ENCODE results near the gene MALRD1.

Gene MALRD1

GRCh38 chr10:19689231-19689630 lies 640.6 kb downstream of the MALRD1 start:
- no peak for TF ChIP-seq Cebpa-rat (IDR thresholded peaks at IDR 0.05)
- H3K4me2 ChIP-seq = no peak overlapping the region
- H3K9ac ChIP-seq = no peak overlapping the region
- H4K20me1 ChIP-seq = no peaks in the 10 kb centered on the region
- no peak overlapping the region for H3K4me3 ChIP-seq
- H3K27me3 ChIP-seq = no peaks in the 10 kb centered on the region
- H3K27ac ChIP-seq = no peak overlapping the region
- no peaks in the 10 kb centered on the region for H3K36me3 ChIP-seq
- H3K4me1 ChIP-seq = no peaks in the 10 kb centered on the region
- peaks cover 0 to 5% (median 0%) of the 10 kb centered on the region in 11 experiments; a peak in 3 of 22 replicates for H3K9me3 ChIP-seq (replicated peaks in 1 of 11)

GRCh38 chr10:19699299-19699698 lies 650.7 kb downstream of the MALRD1 start:
- H4K20me1 ChIP-seq = no peaks in the 10 kb centered on the region
- H3K27ac ChIP-seq = no peak overlapping the region
- no peak overlapping the region for H3K4me2 ChIP-seq
- H3K4me1 ChIP-seq = no peaks in the 10 kb centered on the region
- H3K9me3 ChIP-seq (replicated peaks in 1 of 11) = no peaks in the 10 kb centered on the region
- no peaks in the 10 kb centered on the region for H3K27me3 ChIP-seq
- TF ChIP-seq Cebpa-rat (IDR thresholded peaks at IDR 0.05) = no peak
- no peaks in the 10 kb centered on the region for H3K36me3 ChIP-seq
- no peak overlapping the region for H3K9ac ChIP-seq
- H3K4me3 ChIP-seq = no peak overlapping the region

DNA sequence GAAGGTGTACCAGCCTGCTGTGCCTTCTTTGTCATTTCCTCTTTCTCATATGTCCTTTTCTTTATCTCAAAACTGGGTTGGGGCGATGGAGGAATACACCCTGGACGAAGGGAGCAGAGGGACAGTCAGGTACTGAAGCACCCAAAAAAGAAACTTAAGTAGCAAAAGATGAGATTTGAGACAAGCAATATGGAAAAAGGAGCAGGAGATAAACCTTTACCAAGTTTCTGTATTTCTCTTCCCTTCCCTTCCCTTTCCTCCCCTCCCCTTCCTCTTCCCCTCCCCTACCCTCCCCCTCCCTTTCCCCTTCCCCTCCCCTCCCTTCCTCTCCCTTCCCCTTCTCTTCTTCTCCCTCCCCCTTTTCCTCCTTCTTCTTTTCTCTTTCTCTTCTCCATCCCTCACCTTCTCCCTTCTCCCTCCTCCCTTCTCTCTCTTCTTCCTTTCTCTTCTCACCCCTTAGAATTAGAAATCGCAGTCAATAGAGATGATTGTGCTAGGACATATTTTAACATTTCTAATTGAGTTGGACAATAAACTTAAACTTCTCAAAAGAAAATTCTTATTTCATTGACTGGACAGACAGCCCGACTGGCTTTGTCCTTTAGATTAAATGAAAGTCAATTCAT lies 652.9 kb downstream of the MALRD1 start:
- no peaks in the 10 kb centered on the region for H3K4me1 ChIP-seq
- no peak overlapping the region for H3K9ac ChIP-seq
- H3K27ac ChIP-seq = no peak overlapping the region
- H3K36me3 ChIP-seq = no peaks in the 10 kb centered on the region
- H3K4me2 ChIP-seq = no peak overlapping the region
- no peak for TF ChIP-seq Cebpa-rat (IDR thresholded peaks at IDR 0.05)
- H4K20me1 ChIP-seq = no peaks in the 10 kb centered on the region
- no peaks in the 10 kb centered on the region for H3K9me3 ChIP-seq (replicated peaks in 1 of 11)
- no peaks in the 10 kb centered on the region for H3K27me3 ChIP-seq
- H3K4me3 ChIP-seq = no peak overlapping the region

DNA sequence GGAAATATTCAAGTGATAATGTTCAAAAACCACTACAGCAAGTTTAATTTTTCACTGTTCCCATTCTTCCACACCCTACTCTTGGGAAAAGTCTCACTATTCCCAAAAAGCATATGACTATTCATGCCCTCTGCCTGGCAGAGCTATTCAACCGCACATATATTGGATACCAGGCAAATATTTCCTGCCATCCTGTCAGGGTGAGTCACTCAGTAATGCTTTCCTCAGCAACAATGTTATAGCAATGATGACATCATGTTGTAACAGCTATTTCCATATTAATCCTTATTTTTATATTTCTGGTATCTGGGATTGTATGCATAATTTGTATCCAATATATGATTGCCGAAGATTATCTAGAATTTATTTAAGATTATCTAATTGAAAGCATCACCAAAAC lies 653.6 kb downstream of the MALRD1 start:
- Histone ChIP-seq H3K4me3 (no peak overlapping the region), H3K4me1 (no peaks in the 10 kb centered on the region), H3K27me3 (no peaks in the 10 kb centered on the region), H3K27ac (no peak overlapping the region), H3K9ac (no peak overlapping the region), H3K36me3 (no peaks in the 10 kb centered on the region), H3K4me2 (no peak overlapping the region), H3K9me3 (replicated peaks in 1 of 11) (no peaks in the 10 kb centered on the region), H4K20me1 (no peaks in the 10 kb centered on the region)
- no peak for TF ChIP-seq Cebpa-rat (IDR thresholded peaks at IDR 0.05)

DNA sequence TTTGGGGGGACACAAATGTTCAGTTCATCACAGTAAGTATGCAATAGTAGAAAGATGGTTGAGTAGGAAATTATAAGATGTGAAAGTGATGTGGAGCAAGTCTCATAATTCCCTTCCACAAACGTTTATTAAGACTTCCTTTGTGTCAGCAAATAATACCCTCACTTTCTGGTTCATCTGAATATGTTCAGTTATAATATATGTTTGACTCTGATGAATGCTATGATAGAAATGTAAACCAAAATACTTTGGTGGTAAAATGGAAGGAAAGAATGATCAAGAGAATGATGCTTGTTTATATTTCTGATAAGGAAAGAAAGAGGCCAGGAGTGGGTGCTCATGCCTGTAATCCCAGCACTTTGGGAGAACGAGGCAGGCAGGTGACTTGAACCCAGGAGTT lies 655.9 kb downstream of the MALRD1 start:
- no peak overlapping the region for H3K27ac ChIP-seq
- no peaks in the 10 kb centered on the region for H3K9me3 ChIP-seq (replicated peaks in 1 of 11)
- H4K20me1 ChIP-seq = no peaks in the 10 kb centered on the region
- H3K36me3 ChIP-seq = no peaks in the 10 kb centered on the region
- no peak overlapping the region for H3K4me3 ChIP-seq
- TF ChIP-seq Cebpa-rat (IDR thresholded peaks at IDR 0.05) = no peak
- no peaks in the 10 kb centered on the region for H3K27me3 ChIP-seq
- H3K4me2 ChIP-seq = no peak overlapping the region
- no peak overlapping the region for H3K9ac ChIP-seq
- H3K4me1 ChIP-seq = no peaks in the 10 kb centered on the region

- no peak for TF ChIP-seq Cebpa-rat (IDR thresholded peaks at IDR 0.05)
- Histone ChIP-seq H3K4me1 (no peaks in the 10 kb centered on the region), H3K9ac (no peak overlapping the region), H3K9me3 (replicated peaks in 1 of 11) (no peaks in the 10 kb centered on the region), H3K27me3 (no peaks in the 10 kb centered on the region), H3K4me3 (no peak overlapping the region), H3K4me2 (no peak overlapping the region), H4K20me1 (no peaks in the 10 kb centered on the region), H3K36me3 (no peaks in the 10 kb centered on the region), H3K27ac (no peak overlapping the region)
These were observed 656.6 kb downstream of the MALRD1 start for GRCh38 chr10:19705250-19705649.

DNA sequence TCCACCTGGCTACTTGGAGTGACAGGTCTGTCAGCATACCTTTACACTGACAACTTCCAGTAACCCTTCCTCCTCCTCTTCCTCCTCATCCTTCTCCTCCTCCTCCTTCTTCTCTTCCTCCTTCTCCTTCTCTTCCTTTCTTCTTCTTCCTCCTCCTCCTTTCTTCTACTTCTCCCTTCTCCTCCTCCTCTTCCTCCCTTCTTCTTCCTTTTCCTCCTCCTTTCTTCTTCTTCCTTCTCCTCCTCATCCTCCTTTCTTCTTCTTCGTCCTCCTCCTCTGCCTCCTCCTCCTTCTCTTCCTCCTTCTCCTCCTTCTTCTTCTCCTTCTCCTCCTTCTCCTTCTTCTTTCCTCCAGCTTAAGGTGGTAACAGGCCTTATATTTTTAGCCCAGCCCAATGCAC lies 658.3 kb downstream of the MALRD1 start:
- TF ChIP-seq Cebpa-rat (IDR thresholded peaks at IDR 0.05) = no peak
- H3K4me2 ChIP-seq = no peak overlapping the region

DNA sequence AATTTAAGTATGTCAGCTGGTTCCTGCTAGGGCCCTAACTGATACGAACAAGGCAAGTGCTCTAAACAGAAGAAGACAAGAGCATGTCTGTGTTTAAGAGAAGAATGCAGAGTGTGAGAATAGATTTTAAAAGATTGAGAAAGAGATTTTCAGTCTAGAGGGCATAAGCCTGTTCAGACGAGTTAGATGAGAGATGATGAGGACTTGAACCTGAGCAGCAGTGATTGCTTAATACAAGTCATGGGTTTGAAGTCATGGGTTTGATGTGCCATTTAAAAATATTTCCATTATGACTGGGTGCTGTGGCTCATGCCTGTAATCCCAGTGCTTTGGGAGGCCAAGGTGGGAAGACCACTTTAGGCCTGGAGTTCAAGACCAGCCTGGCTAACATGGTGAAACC lies 658.8 kb downstream of the MALRD1 start:
- no peaks in the 10 kb centered on the region for H4K20me1 ChIP-seq
- H3K27ac ChIP-seq = no peak overlapping the region
- H3K4me2 ChIP-seq = no peak overlapping the region
- H3K36me3 ChIP-seq = peaks cover 0 to 4% (median 0%) of the 10 kb centered on the region in 11 experiments; a peak in 1 of 22 replicates
- peaks cover 11 to 19% (median 14%) of the 10 kb centered on the region in 11 experiments for H3K9me3 ChIP-seq (replicated peaks in 1 of 11)
- no peak overlapping the region for H3K4me3 ChIP-seq
- H3K27me3 ChIP-seq = no peaks in the 10 kb centered on the region
- no peaks in the 10 kb centered on the region for H3K4me1 ChIP-seq
- no peak overlapping the region for H3K9ac ChIP-seq
- TF ChIP-seq Cebpa-rat (IDR thresholded peaks at IDR 0.05) = no peak

More for the DNA sequence above, 658.3 kb downstream of the MALRD1 start:
- Histone ChIP-seq H3K27ac (no peak overlapping the region), H4K20me1 (no peaks in the 10 kb centered on the region), H3K9me3 (replicated peaks in 1 of 11) (peaks cover 7 to 15% (median 10%) of the 10 kb centered on the region in 11 experiments), H3K4me3 (no peak overlapping the region), H3K9ac (no peak overlapping the region), H3K27me3 (no peaks in the 10 kb centered on the region), H3K4me1 (no peaks in the 10 kb centered on the region), H3K36me3 (peaks cover 0 to 4% (median 0%) of the 10 kb centered on the region in 11 experiments; a peak in 1 of 22 replicates)

GRCh38 chr10:19708031-19708430 lies 659.4 kb downstream of the MALRD1 start:
- Histone ChIP-seq H3K4me1 (no peaks in the 10 kb centered on the region), H3K36me3 (peaks cover 0 to 4% (median 0%) of the 10 kb centered on the region in 11 experiments; a peak in 1 of 22 replicates), H3K4me3 (no peak overlapping the region), H3K9me3 (replicated peaks in 1 of 11) (peaks cover 14 to 26% (median 19%) of the 10 kb centered on the region in 11 experiments), H3K27ac (no peak overlapping the region), H3K9ac (no peak overlapping the region), H3K4me2 (no peak overlapping the region), H4K20me1 (no peaks in the 10 kb centered on the region), H3K27me3 (no peaks in the 10 kb centered on the region)
- TF ChIP-seq Cebpa-rat (IDR thresholded peaks at IDR 0.05) = no peak

DNA sequence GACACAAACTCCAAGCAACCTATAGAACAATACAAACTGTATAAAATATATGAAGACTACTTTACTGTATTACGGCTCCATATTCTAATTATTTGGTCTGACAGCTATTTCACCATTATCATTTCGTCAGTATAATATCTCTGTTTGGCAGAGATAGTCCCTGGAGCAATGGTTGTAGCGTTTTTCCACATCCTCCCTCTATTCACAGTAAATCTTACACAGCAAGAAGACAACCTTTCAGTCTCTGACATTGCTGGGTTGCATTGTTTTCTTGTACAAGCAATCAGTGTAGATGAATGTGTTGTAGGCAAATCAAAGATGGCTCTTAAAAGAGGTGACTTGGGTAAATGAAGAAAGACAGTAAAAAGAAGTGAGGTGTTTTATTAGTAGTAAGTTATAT lies 662.0 kb downstream of the MALRD1 start:
- H3K9ac ChIP-seq = no peak overlapping the region
- no peak for TF ChIP-seq Cebpa-rat (IDR thresholded peaks at IDR 0.05)
- peaks cover 0 to 4% (median 0%) of the 10 kb centered on the region in 11 experiments; a peak in 1 of 22 replicates for H3K36me3 ChIP-seq
- no peaks in the 10 kb centered on the region for H3K4me1 ChIP-seq
- no peak overlapping the region for H3K27ac ChIP-seq
- peaks cover 14 to 37% (median 20%) of the 10 kb centered on the region in 11 experiments for H3K9me3 ChIP-seq (replicated peaks in 1 of 11)
- no peak overlapping the region for H3K4me2 ChIP-seq
- H3K27me3 ChIP-seq = no peaks in the 10 kb centered on the region
- H3K4me3 ChIP-seq = no peak overlapping the region
- H4K20me1 ChIP-seq = no peaks in the 10 kb centered on the region

Measured in BLaER1 treated with 17β-estradiol and CSF1 and Interleukin-3, amounts not matched to agents 10 nM and 100 nM (cell line).